HG03571 (cell line): ENCODE data around the gene ATXN3.

ENCODE experiments used
- ATAC-seq: cut with Tn5 transposase; IDR thresholded peaks from one replicate; pipeline ENCODE4 v1.9.1; 2021; ENCODE audit not compliant: unreplicated experiment

The ATXN3 gene

DNA sequence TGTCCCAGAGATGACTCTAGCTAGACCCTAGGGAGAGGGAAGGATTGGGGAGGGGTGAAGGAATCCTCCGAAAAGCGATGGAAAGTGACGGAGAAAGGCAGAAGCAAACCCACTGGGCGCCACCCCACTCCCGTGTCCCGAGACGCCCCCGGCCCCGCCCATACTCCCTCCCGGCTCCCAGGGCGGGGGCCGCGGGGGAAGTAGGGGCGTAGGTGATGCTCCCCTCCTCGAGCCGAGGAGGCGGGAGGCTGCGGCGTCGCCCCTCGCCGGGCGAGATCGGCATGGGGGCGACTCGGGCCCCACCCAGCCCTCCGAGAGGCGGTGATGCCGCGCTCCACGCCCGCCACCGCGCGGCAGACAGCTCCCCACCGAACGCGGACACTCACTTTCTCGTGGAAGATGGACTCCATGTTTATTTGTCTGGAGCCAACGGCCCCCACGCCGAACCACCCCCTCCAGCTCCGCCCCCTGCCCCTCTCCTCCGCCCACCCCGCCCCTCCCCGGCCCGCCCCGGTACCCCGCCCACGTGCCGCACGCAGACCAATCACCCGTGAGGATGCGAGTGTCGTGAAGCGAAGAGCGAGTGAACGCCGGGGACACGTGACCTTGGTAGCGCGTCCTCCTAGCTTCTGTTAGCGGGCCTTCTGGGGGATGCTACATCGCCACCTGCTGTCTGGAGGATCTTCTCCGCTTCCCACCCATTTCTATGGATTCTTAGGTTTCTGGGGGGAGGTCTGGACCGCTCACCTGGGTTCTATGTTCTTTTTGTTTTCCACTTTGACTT is at the start of gene ATXN3:
TSS of gene ATXN3 (minus strand) at position 440 of the 784 bp plus-strand sequence. CDS start at position 410, 30 bp downstream.
- ATAC-seq = peak; percentile 73

- ATAC-seq = no peak
These were observed 48.0 kb upstream of the ATXN3 start for GRCh38 chr14:92154283-92154942.

DNA sequence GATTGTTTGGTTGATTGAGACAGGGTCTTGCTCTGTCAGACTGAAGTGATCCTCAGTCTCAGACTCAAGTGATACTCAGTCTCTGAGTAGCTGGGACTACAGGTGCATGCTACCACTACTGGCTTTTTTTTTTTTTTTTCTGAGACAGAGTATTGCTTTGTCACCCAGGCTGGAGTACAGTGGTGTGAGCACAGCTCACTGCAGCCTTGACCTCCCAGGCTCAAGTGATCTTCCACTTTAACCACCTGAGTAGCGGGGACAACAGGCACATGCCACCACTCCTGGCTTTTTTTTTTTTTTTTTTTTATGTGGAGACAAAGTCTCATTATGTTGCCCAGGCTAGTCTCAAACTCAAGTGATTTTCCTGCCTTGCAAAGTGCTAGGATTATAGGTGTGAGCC is 47.2 kb upstream of the ATXN3 start:
- ATAC-seq = no peak

GRCh38 chr14:92144708-92145107 is 38.3 kb upstream of the ATXN3 start:
- no peak for ATAC-seq

DNA sequence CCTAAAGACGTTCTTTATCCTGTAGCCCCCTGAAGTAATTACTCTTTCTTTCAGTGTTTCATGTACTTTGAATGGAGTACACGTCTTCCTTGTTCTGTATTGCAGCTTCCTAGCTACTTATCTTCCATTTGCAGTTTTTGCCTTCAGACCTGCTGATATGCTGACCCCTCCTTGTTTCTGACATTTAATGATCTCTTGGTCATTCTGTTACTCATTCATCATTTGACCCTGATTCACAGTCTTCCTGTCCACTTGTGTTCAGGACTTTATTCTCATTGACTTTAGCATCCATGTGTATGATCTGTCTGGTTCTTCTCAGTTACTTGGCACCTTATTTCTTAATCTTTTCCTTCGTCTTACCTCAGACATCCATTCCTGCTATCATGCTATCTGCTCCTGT is 37.6 kb upstream of the ATXN3 start:
- ATAC-seq = no peak

DNA sequence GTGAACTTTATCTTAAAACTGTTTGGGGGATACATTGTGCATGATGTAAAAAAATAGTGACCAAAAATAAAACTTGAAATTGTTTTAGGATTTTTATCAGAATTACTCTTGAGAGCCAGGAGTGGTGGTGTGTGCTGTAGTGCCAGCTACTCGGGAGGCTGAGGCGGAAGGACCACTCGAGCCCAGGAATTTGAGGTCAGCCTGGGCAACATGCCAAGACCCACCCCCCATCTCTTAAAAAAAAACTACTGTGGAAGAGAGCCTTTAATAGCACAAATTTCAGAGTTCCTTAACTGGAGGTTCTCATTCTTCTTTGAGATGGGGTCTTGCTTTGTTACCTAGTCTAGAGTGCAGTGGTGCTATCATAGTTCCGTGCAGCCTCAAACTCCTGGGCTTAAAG is 36.9 kb upstream of the ATXN3 start:
- ATAC-seq = no peak

DNA sequence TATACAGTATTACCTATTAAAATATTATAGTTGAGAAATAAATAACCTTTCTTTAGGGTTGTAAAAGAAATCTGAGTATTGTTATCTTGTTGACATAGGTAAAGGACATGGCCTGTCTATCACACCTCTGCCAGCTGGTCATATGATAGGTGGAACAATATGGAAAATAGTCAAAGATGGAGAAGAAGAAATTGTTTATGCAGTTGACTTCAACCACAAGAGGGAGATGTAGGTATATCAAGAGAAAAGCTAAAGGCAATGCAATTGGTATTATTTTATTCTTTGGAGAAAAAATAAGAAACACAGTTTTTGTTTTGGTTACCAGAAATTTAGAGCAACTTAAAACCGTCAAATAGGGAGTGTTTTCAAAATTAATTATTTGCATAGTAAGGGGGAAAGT is 28.9 kb upstream of the ATXN3 start:
- no peak for ATAC-seq

GRCh38 chr14:92134456-92134855 is 28.1 kb upstream of the ATXN3 start:
- no peak for ATAC-seq

DNA sequence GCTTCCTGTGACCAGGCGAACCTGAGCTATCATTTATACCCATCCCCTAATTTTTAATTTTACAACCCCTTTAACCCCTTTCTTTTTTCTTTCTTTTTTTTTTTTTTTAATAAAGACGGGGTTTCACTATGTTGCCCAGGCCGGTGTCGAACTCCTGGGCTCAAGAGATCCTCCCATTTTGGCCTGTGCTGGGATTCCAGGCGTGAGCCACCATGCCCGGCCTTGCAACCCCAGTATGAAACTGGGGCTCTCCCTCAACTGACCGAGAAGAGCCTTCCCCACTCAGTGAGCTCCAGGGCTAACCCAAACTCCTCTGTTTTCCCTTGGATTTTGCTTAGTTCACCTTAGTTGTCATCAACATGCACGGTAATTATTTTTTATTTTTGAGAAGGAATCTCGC is 16.4 kb upstream of the ATXN3 start:
- ATAC-seq = no peak

DNA sequence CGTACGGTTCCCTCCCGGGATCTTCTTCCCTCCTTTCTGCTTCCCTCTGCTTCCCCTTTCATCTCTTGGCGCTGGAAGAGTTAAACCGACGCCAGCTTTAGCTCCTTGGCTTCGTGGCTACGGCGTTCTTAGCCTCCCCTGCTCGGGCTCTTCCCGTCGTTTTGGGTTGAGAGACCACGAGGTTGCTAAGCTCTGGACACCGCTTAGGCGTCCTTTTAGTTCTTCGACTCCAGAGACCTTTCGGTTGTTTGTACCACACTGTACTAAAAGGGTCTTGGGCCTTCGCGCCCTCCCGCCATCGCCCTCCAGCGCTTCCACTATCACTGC is 15.9 kb upstream of the ATXN3 start:
- ATAC-seq = no peak

DNA sequence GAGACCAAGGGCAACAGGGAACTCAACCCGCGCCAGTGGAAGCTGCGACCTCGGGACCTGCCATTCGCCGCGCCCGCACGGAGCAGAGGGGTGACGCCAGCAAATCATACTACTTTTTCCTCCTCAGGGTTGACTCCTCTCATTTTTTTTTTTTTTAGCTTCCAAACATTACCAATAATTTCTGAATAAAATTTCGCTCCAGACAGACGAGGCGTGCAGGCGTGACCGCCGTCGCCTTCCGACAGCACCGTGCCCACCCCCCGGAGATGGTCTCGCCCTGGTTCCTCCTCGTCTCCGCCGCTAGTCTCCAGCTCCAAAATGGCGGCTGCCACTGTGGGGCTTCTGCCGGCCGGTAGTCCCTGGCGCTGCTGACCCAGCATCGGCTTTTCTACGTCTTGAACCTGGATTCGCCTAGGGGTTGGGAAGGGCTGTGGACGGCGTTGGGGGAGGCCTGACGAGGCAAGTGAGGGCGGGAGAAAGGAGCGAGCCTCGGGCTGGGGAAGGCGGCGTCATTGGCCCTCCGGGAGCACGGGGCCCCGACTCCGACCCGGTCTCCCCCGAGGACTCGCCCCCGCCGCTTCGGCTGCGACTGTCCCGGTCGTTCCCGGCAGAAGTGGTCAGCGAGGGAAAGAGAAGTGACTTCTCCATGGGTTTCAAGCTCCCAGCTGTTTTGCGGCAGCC is 15.4 kb upstream of the ATXN3 start, which contains the start of the genes CPSF2 and NDUFB1:
TSS of gene CPSF2 (plus strand) at position 300 of the 681 bp plus-strand sequence. CDS start 9,016 bp downstream, outside the sequence.
TSS of gene NDUFB1 (minus strand) at position 37 of the 681 bp plus-strand sequence. CDS start 4,069 bp downstream, outside the sequence.
- peak; percentile 84 for ATAC-seq

- ATAC-seq = peak; percentile 12
These were observed 14.9 kb upstream of the ATXN3 start for GRCh38 chr14:92121207-92121669.

DNA sequence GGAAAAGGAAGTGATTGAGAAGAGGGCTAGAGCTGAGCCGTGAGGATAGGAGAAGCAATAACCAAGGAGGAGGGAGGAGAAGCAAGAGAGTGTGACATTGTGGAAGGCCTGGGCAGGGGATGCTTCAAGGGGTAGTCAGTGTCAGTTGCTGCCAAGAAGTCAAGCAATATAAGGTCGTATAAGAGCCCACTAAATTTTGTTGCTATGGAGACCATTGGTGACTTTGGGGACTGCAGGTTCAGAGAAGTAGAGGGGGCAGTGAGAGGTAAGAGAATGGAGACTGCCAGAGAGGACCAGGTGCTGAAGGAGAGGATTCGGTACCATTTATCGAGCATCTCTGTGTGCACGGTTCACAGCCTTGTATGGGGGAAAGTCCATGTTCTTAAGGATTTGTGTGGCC is 3.1 kb upstream of the ATXN3 start:
- ATAC-seq = no peak

DNA sequence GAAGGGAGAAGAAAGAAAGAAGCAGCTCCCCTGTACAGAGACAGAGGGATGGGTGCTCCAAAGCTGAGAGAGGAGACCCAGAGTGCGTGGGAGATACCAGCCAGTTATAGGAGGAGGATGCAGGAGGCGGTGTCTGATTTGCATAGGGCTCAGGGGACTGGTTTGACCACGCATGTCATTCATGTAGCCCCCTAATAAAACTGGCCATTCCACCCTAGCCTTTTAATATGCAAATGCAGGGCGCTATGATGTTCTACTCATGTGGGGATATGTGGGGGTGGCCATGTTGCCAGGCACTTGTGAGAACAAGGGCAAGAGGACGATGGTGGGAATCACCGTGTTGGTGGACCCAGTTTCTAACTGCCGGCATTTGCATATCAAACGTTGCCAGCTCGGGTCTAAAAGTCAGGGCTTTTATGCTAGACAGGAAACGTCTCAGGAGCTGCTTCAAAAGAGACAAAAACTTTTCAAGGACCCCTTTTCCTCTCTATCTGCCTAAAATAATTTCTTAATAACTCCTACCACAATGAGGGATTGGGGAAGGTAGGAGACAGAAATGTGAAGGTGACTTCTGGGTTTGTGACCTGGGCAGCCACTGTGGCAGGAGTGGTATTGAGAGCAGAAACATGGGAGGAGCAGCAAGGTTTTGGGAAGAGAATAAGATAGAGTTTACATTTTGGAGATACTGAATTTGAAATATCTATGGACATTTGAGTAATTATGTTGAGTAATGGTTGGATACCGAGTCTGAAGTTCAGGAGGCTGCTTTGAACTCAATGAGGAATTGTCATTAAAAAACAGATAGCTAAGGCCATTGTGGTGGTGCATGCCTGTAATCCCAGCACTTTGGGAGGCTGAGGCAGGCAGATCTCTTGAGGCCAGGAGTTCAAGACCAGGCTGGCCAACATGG is 2.2 kb upstream of the ATXN3 start:
- ATAC-seq = no peak

- peak; percentile 26 for ATAC-seq
These were observed 564 bp downstream of the ATXN3 start for GRCh38 chr14:92105893-92106142.

GRCh38 chr14:92105073-92105892 is 1.1 kb downstream of the ATXN3 start:
- ATAC-seq = no peak

- ATAC-seq = no peak
These were observed 2.9 kb downstream of the ATXN3 start for GRCh38 chr14:92103363-92103989.

GRCh38 chr14:92099802-92100201 is 6.6 kb downstream of the ATXN3 start:
- ATAC-seq = no peak

GRCh38 chr14:92093320-92093719 is 13.1 kb downstream of the ATXN3 start:
- ATAC-seq = no peak

- no peak for ATAC-seq
These were observed 17.9 kb downstream of the ATXN3 start for GRCh38 chr14:92088494-92088893.
